SU-DHL-6 (cell line): ENCODE results near the gene ANKRD13D.

Experiments
- H2AFZ ChIP-seq: fragments of 200-600 bp; sonication (generic); 2 replicates; pipeline ENCODE4 v1.6.1; 2014; ENCODE audit warnings: low read depth, mild to moderate bottlenecking, moderate library complexity, mixed read lengths, antibody characterized with exemption, low read length; ENCODE audit not compliant: severe bottlenecking
- H3F3A ChIP-seq: fragments of 200-600 bp; shearing (Covaris generic); 2 replicates; pipeline ENCODE4 v1.6.0; 2016; ENCODE audit warnings: antibody characterized with exemption, mild to moderate bottlenecking; ENCODE audit not compliant: insufficient read depth
- H3K27ac ChIP-seq: fragments of 200-600 bp; sonication (generic); 2 replicates; pipeline ENCODE4 v1.5.1; 2016; ENCODE audit warnings: low read depth, mild to moderate bottlenecking, low read length, moderate library complexity, mixed read lengths
- H3K27me3 ChIP-seq: fragments of 200-600 bp; sonication (generic), shearing (Covaris generic); 2 replicates; pipeline ENCODE4 v1.6.0; 2014; ENCODE audit warnings: mild to moderate bottlenecking, low read length
- H3K36me3 ChIP-seq: fragments of 200-600 bp; sonication (generic); 2 replicates; pipeline ENCODE4 v1.6.1; 2014; ENCODE audit warnings: mild to moderate bottlenecking, low read length, mixed read lengths
- H3K4me2 ChIP-seq: fragments of 300-600, 200-600 bp; shearing (Covaris generic), sonication (generic); 2 replicates; pipeline ENCODE4 v1.6.0; 2014; ENCODE audit warnings: low read length, low read depth, mild to moderate bottlenecking; ENCODE audit not compliant: poor library complexity, severe bottlenecking
- H3K4me3 ChIP-seq: fragments of 200-600 bp; sonication (generic); 2 replicates; pipeline ENCODE4 v1.5.1; 2014; ENCODE audit warnings: antibody characterized with exemption, low read length, mild to moderate bottlenecking, mixed read lengths; ENCODE audit not compliant: insufficient read depth, poor library complexity, severe bottlenecking
- H3K79me2 ChIP-seq: fragments of 200-600 bp; sonication (generic); 2 replicates; pipeline ENCODE4 v1.6.1; 2014; ENCODE audit warnings: mild to moderate bottlenecking, low read length, moderate library complexity; ENCODE audit not compliant: insufficient read depth
- H3K9ac ChIP-seq: fragments of 200-600 bp; sonication (generic); 2 replicates; pipeline ENCODE4 v1.7.0; 2014; ENCODE audit warnings: mild to moderate bottlenecking, low read length
- H3K9me2 ChIP-seq: fragments of 200-600 bp; sonication (generic); replicated peaks from 2 replicates; pipeline ENCODE4 v1.6.1; 2014; ENCODE audit warnings: low read length; ENCODE audit not compliant: insufficient read depth
- H3K9me3 ChIP-seq: fragments of 200-600 bp; sonication (generic); 2 replicates; pipeline ENCODE4 v1.6.1; 2014; ENCODE audit warnings: low read length, mixed read lengths; ENCODE audit not compliant: insufficient read depth
- H4K20me1 ChIP-seq: fragments of 200-600 bp; sonication (generic); 2 replicates; pipeline ENCODE4 v1.6.1; 2014; ENCODE audit warnings: low read depth, mild to moderate bottlenecking, antibody characterized with exemption, low read length, moderate library complexity, mixed read lengths
- CTCF ChIP-seq: fragments of 200-600 bp; sonication (generic); IDR thresholded peaks from one replicate; pipeline ENCODE4 v1.5.1; 2017; ENCODE audit warnings: antibody characterized with exemption, mild to moderate bottlenecking, low read length, moderate library complexity; ENCODE audit not compliant: insufficient read depth, poor library complexity, severe bottlenecking
- EZH2phosphoT487 ChIP-seq: fragments of 200-600 bp; sonication (generic), shearing (Covaris generic); conservative IDR thresholded peaks from 2 replicates; pipeline ENCODE4 v1.6.1; 2018; ENCODE audit warnings: mild to moderate bottlenecking, antibody characterized with exemption, low read length, moderate library complexity, mixed read lengths

Gene ANKRD13D

GRCh38 chr11:67251841-67252240 lies 37.3 kb upstream of the ANKRD13D start:
- Histone ChIP-seq H3F3A (0 out of 2 replicates have a peak, but pooled peaks cover 1% of the 10 kb centered on the region), H3K9ac (no peak overlapping the region), H2AFZ (no peak overlapping the region), H3K27me3 (no peaks in the 10 kb centered on the region), H3K27ac (no peak overlapping the region), H3K4me3 (no peak overlapping the region), H3K4me2 (no peak overlapping the region), H3K9me2 (no peaks in the 10 kb centered on the region), H3K36me3 (peaks cover 26% of the 10 kb centered on the region; the same call in 1 of the 2 replicates), H3K9me3 (no peaks in the 10 kb centered on the region), H4K20me1 (no peaks in the 10 kb centered on the region), H3K79me2 (no peaks in the 10 kb centered on the region)
- no peak for TF ChIP-seq EZH2phosphoT487
- TF ChIP-seq CTCF: no peak

- Histone ChIP-seq H2AFZ (no peak overlapping the region), H4K20me1 (no peaks in the 10 kb centered on the region), H3K27ac (no peak overlapping the region), H3F3A (peaks cover 11% of the 10 kb centered on the region; the same call in 1 of the 2 replicates), H3K9me2 (no peaks in the 10 kb centered on the region), H3K36me3 (peaks cover 20% of the 10 kb centered on the region; the same call in 1 of the 2 replicates), H3K9ac (no peak overlapping the region), H3K4me3 (no peak overlapping the region), H3K27me3 (no peaks in the 10 kb centered on the region), H3K4me2 (no peak overlapping the region), H3K79me2 (no peaks in the 10 kb centered on the region), H3K9me3 (no peaks in the 10 kb centered on the region)
- TF ChIP-seq EZH2phosphoT487 (no peak), CTCF (no peak)
These were observed 36.3 kb upstream of the ANKRD13D start for GRCh38 chr11:67252831-67253239.

GRCh38 chr11:67253872-67254624 lies 35.1 kb upstream of the ANKRD13D start:
- Histone ChIP-seq H4K20me1 (no peaks in the 10 kb centered on the region), H3K9me2 (no peaks in the 10 kb centered on the region), H3K9me3 (no peaks in the 10 kb centered on the region), H3F3A (peaks cover 12% of the 10 kb centered on the region; the same call in 1 of the 2 replicates), H3K27me3 (no peaks in the 10 kb centered on the region), H3K4me3 (no peak overlapping the region), H3K79me2 (no peaks in the 10 kb centered on the region), H3K9ac (no peak overlapping the region), H2AFZ (no peak overlapping the region), H3K27ac (no peak overlapping the region), H3K36me3 (peaks cover 9% of the 10 kb centered on the region; the same call in 1 of the 2 replicates), H3K4me2 (no peak overlapping the region)
- TF ChIP-seq CTCF (no peak), EZH2phosphoT487 (no peak)
